DOHH2 (cell line): ENCODE measurements around the gene PLCXD3.
"Not testable (repeated sequence)": the region's sequence is repeated elsewhere in the genome, so short reads cannot be mapped to it uniquely, and the experiment has no call there.

ENCODE experiments used
- H3F3A ChIP-seq: fragments of 200-600 bp; sonication (generic), shearing (Covaris generic); 2 replicates; pipeline ENCODE4 v1.6.0; 2016; ENCODE audit warnings: antibody characterized with exemption, mild to moderate bottlenecking; ENCODE audit not compliant: control insufficient read depth, insufficient read depth
- H3K27ac ChIP-seq: fragments of 200-600 bp; sonication (generic); 2 replicates; pipeline ENCODE4 v1.5.1; 2014; ENCODE audit warnings: low read depth, mild to moderate bottlenecking, low read length, moderate library complexity
- H3K27me3 ChIP-seq: fragments of 200-600 bp; sonication (generic); 2 replicates; pipeline ENCODE4 v1.6.1; 2014; ENCODE audit warnings: mild to moderate bottlenecking, low read length, mixed read lengths; ENCODE audit not compliant: control insufficient read depth
- H3K36me3 ChIP-seq: fragments of 200-600 bp; sonication (generic); 2 replicates; pipeline ENCODE4 v1.6.1; 2014; ENCODE audit warnings: mild to moderate bottlenecking, low read length, moderate library complexity, mixed read lengths; ENCODE audit not compliant: control insufficient read depth
- H3K4me1 ChIP-seq: fragments of 200-600 bp; sonication (generic); 2 replicates; pipeline ENCODE4 v1.6.1; 2014; ENCODE audit warnings: mild to moderate bottlenecking, low read length, mixed read lengths; ENCODE audit not compliant: control insufficient read depth
- H3K4me2 ChIP-seq: fragments of 200-600 bp; sonication (generic); 2 replicates; pipeline ENCODE4 v1.6.0; 2014; ENCODE audit warnings: mild to moderate bottlenecking, low read length, moderate library complexity
- H3K4me3 ChIP-seq: fragments of 200-600 bp; sonication (generic); 2 replicates; pipeline ENCODE4 v1.5.1; 2014; ENCODE audit warnings: mild to moderate bottlenecking, low read length, mixed read lengths
- H3K79me2 ChIP-seq: fragments of 200-600 bp; sonication (generic); 2 replicates; pipeline ENCODE4 v1.6.1; 2014; ENCODE audit warnings: mild to moderate bottlenecking, low read length, mixed read lengths; ENCODE audit not compliant: control insufficient read depth
- H3K9me2 ChIP-seq: fragments of 200-600 bp; sonication (generic); replicated peaks from 2 replicates; pipeline ENCODE4 v1.6.1; 2014; ENCODE audit warnings: mild to moderate bottlenecking, low read length, mixed read lengths; ENCODE audit not compliant: control insufficient read depth
- H3K9me3 ChIP-seq: fragments of 200-600 bp; sonication (generic); 2 replicates; pipeline ENCODE4 v1.6.1; 2014; ENCODE audit warnings: antibody characterized with exemption, low read length, mixed read lengths; ENCODE audit not compliant: control insufficient read depth, insufficient read depth
- H4K20me1 ChIP-seq: fragments of 200-600 bp; sonication (generic); 2 replicates; pipeline ENCODE4 v1.6.0; 2014; ENCODE audit warnings: low read depth, mild to moderate bottlenecking, antibody characterized with exemption, low read length, moderate library complexity; ENCODE audit not compliant: control insufficient read depth, insufficient read depth
- CTCF ChIP-seq: fragments of 200-600 bp; sonication (generic); IDR thresholded peaks from one replicate; pipeline ENCODE4 v1.5.1; 2014; ENCODE audit warnings: antibody characterized with exemption, mild to moderate bottlenecking, low read depth, low read length; ENCODE audit not compliant: poor library complexity, severe bottlenecking
- EZH2phosphoT487 ChIP-seq: fragments of 200-600 bp; sonication (generic); IDR thresholded peaks from 2 replicates; pipeline ENCODE4 v1.6.1; 2017; ENCODE audit warnings: borderline replicate concordance, mild to moderate bottlenecking, antibody characterized with exemption, low read length, moderate library complexity, mixed read lengths

PLCXD3 gene

GRCh38 chr5:41334758-41335157 is 175.6 kb downstream of the PLCXD3 start:
- Histone ChIP-seq H3K79me2 (no peaks in the 10 kb centered on the region), H3K4me1 (no peaks in the 10 kb centered on the region), H3K9me3 (no peaks in the 10 kb centered on the region), H3K36me3 (no peaks in the 10 kb centered on the region), H3K27me3 (no peaks in the 10 kb centered on the region), H4K20me1 (no peaks in the 10 kb centered on the region), H3K27ac (no peak overlapping the region), H3K4me3 (no peak overlapping the region), H3K9me2 (no peaks in the 10 kb centered on the region), H3F3A (no peaks in the 10 kb centered on the region), H3K4me2 (no peak overlapping the region)
- TF ChIP-seq CTCF (no peak), EZH2phosphoT487 (no peak)

DNA sequence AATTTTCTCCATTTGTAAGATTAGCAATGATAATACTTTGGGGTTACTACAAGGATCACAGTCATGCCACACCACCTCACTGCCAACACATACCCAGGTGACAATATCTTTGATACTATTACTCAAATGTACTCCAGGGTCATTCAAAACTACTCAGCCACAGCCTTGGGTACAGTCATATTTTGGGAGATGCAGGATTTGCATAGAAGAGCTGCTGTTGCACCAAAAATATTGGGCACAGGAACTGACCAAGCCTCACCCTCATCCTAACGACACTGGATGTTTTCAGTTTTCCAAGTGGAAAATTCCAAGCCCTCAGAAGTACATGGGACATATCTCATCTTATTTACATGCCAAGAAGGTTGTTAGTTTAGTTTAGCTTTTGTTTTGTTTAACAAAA is 176.2 kb downstream of the PLCXD3 start:
- Histone ChIP-seq H3K79me2 (no peaks in the 10 kb centered on the region), H3K9me2 (no peaks in the 10 kb centered on the region), H3K9me3 (no peaks in the 10 kb centered on the region), H3F3A (no peaks in the 10 kb centered on the region), H3K4me2 (no peak overlapping the region), H3K27ac (no peak overlapping the region), H3K4me1 (no peaks in the 10 kb centered on the region), H3K27me3 (no peaks in the 10 kb centered on the region), H3K36me3 (no peaks in the 10 kb centered on the region), H3K4me3 (no peak overlapping the region), H4K20me1 (no peaks in the 10 kb centered on the region)
- TF ChIP-seq EZH2phosphoT487 (no peak), CTCF (no peak)

DNA sequence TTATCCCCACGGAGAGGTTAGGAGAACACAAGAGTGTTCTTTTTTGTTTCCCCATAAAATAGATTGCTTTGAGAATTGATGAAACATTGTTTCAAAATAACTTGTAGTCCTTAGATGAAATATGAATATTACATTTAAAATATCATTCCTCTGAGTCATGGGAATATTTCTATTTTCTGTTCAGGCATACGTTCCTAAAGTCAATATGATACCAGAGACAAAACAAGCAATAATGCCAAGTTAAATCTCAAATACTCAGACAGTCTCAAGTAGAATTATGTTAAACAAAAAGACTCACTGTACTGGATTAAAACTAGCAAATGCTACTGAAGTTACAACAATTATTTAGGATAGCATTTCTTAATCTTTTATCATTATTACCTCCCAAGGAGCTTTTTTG is 185.3 kb downstream of the PLCXD3 start:
- Histone ChIP-seq H3K36me3 (no peaks in the 10 kb centered on the region), H3K4me3 (no peak overlapping the region), H4K20me1 (no peaks in the 10 kb centered on the region), H3K9me3 (no peaks in the 10 kb centered on the region), H3K27ac (no peak overlapping the region), H3K4me1 (no peaks in the 10 kb centered on the region), H3K4me2 (no peak overlapping the region), H3K27me3 (no peaks in the 10 kb centered on the region), H3K79me2 (no peaks in the 10 kb centered on the region), H3K9me2 (no peaks in the 10 kb centered on the region), H3F3A (no peaks in the 10 kb centered on the region)
- TF ChIP-seq EZH2phosphoT487 (no peak), CTCF (no peak)

GRCh38 chr5:41322826-41323225 is 187.6 kb downstream of the PLCXD3 start:
- H3K27ac ChIP-seq, H3K9me2 ChIP-seq, H3K27me3 ChIP-seq, H3K36me3 ChIP-seq, H3K4me1 ChIP-seq, H3K9me3 ChIP-seq, H4K20me1 ChIP-seq, H3K4me3 ChIP-seq, H3K79me2 ChIP-seq, H3K4me2 ChIP-seq, H3F3A ChIP-seq: not testable (repeated sequence)
